GM18867 (cell line): Measurements from ENCODE around the gene RSPH10B2.
"Not testable (repeated sequence)": the region's sequence is repeated elsewhere in the genome, so short reads cannot be mapped to it uniquely, and the experiment has no call there.

Experiments
- ATAC-seq: cut with Tn5 transposase; IDR thresholded peaks from one replicate; pipeline ENCODE4 v1.9.1; 2021; ENCODE audit warnings: mild to moderate bottlenecking, moderate library complexity; ENCODE audit not compliant: unreplicated experiment

Gene RSPH10B2

GRCh38 chr7:6753964-6754363 lies at the start of gene RSPH10B2:
TSS of gene RSPH10B2 (plus strand) at chr7:6754103. CDS start at chr7:6757678, 3,575 bp downstream.
- ATAC-seq: not testable (repeated sequence)

GRCh38 chr7:6705959-6706665 lies 47.8 kb upstream of the RSPH10B2 start:
- peak; percentile 30 for ATAC-seq

- peak; percentile 94 for ATAC-seq
Observed at GRCh38 chr7:6706666-6707407, 47.1 kb upstream of the RSPH10B2 start, which contains the start of gene ZNF12. TSS of gene ZNF12 (minus strand) at chr7:6706947. CDS start at chr7:6705173, 1,774 bp downstream.

- no peak for ATAC-seq
Observed at GRCh38 chr7:6708304-6708703, 45.6 kb upstream of the RSPH10B2 start.

- no peak for ATAC-seq
Observed at GRCh38 chr7:6709808-6710207, 44.1 kb upstream of the RSPH10B2 start.

GRCh38 chr7:6714360-6714759 lies 39.5 kb upstream of the RSPH10B2 start:
- ATAC-seq: no peak

- ATAC-seq: not testable (repeated sequence)
Observed at GRCh38 chr7:6715898-6716297, 38.0 kb upstream of the RSPH10B2 start.

GRCh38 chr7:6718124-6718523 lies 35.8 kb upstream of the RSPH10B2 start:
- no peak for ATAC-seq

GRCh38 chr7:6724351-6724750 lies 29.6 kb upstream of the RSPH10B2 start:
- ATAC-seq: not testable (repeated sequence)

GRCh38 chr7:6725003-6725402 lies 28.9 kb upstream of the RSPH10B2 start:
- peak; percentile 65 for ATAC-seq

GRCh38 chr7:6726341-6726740 lies 27.6 kb upstream of the RSPH10B2 start:
- not testable (repeated sequence) for ATAC-seq

- no peak for ATAC-seq
Observed at GRCh38 chr7:6727663-6728062, 26.2 kb upstream of the RSPH10B2 start.

GRCh38 chr7:6728893-6729491 lies 24.9 kb upstream of the RSPH10B2 start:
- not testable (repeated sequence) for ATAC-seq

- peak; percentile 95 for ATAC-seq
Observed at GRCh38 chr7:6729492-6730342, 24.2 kb upstream of the RSPH10B2 start.

- no peak for ATAC-seq
Observed at GRCh38 chr7:6730343-6730633, 23.6 kb upstream of the RSPH10B2 start.

- not testable (repeated sequence) for ATAC-seq
Observed at GRCh38 chr7:6738415-6738814, 15.5 kb upstream of the RSPH10B2 start.

GRCh38 chr7:6744410-6745100 lies 9.3 kb upstream of the RSPH10B2 start:
- ATAC-seq: not testable (repeated sequence)

- ATAC-seq: not testable (repeated sequence)
Observed at GRCh38 chr7:6749335-6749734, 4.6 kb upstream of the RSPH10B2 start.

- ATAC-seq: not testable (repeated sequence)
Observed at GRCh38 chr7:6750173-6750572, 3.7 kb upstream of the RSPH10B2 start.

- not testable (repeated sequence) for ATAC-seq
Observed at GRCh38 chr7:6761186-6761585, 7.3 kb downstream of the RSPH10B2 start.
